Activated CD4-positive, CD25-positive, alpha-beta regulatory T cell treated with anti-CD3 and anti-CD28 coated beads, Interleukin-2, amount 50 U/mL, for 24 hours (primary cell): ENCODE data around the gene ADAM17.
"Not testable (repeated sequence)": the region's sequence is repeated elsewhere in the genome, so short reads cannot be mapped to it uniquely, and the experiment has no call there.

Source experiments
- ATAC-seq, 2 donors: fragments of 150-1000 bp; cut with Tn5 transposase; one replicate each; pipeline ENCODE4 v1.10.0; 2021; ENCODE audit warnings: mild to moderate bottlenecking in 1 of 2, moderate library complexity in 1 of 2

ADAM17 gene

DNA sequence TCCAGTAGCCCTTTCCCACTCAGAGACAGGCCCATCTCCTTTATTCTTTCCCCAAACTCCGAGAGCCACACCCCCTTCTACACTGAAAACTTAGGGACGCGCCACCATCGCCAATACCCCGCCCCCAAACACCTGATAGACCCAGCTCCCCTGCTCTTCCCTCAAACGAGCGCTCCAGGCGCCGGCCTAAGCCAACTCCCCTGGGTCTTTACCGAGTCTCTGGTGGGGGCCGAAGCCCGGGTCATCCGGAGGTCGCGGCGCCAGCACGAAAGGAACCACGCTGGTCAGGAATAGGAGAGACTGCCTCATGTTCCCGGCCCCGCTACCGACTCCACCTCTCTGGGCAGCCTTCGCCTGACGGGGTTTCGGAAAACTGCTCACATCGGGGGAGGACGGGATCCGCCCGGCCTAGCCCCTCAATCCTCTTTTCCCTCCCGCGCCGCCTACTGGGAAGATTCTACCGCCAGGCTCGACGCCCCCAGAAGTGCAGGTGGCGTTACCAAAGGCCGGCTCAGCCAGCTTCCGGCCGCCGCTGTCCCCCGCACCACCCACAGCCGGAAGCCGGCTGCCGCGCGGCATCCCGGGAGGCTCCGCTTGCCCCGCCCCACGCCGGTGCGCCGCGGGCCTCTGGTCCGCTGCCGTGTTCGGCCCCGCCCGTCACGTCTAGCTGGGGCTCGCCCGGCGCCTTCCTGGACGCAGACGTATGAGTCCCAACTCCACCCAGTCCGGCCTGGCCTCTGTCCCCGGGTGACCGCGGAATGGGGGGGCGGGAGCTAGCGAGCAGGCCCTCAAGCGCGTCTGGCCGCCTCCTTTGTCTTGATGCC lies at the start of gene ADAM17:
Gene ADAM17, minus strand, starts transcription at position 534 of the 824 bp plus-strand sequence. Its CDS starts 225 bp downstream, at position 309.
- ATAC-seq = peak; percentile 88 to 91

DNA sequence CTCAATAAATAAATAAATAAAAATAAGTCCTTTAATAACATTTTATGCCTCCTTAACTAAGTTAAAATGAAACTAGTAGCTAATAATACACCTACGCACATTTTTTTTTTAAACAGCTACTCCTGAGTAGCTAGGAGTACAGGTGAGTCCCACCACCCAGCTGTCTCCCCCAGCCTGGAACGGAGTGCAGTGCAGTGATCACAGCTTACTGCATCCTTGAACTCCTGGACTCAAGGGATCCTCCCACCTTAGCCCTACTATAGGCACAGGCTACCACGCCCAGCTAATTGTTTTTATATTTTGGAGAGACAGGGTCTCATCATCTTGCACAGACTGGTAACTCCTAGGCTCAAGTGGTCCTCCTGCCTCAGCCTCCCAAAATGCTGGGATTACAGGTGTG lies 46.8 kb upstream of the ADAM17 start:
- no peak for ATAC-seq

DNA sequence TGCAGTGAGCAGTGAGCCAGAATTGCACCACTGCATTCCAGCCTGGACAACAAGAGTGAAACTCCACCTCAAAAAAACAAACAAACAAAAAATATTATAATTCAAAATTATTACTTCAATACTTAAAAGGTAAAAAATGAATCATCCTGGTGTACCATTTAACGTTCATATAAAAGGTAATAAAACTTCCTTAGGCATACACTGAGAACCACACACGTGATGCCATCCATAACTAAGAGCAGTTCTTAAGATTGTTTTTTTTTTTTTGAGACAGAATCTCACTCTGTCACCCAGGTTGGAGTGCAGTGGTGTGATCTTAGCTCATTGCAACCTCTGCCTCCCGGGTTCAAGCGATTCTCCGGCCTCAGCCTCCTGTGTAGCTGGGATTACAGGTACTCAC lies 45.8 kb upstream of the ADAM17 start:
- no peak for ATAC-seq

DNA sequence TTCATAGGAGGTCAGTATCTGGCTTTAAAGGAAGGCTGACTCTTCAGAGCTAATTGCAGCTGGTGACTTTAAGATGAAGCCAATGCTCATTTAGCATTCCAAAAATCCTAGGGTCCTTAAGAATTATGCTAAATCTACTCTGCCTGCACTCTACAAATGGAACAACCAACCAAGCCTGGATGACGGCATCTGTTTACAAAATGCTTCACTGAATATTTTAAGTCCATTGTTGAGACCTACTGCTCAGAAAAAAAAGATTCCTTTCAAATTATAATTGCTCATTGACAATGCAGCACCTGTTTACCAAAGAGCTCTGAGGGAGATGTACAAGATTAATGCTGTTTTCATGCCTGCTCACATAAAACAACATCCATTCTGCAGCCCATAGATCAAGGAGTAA lies 43.8 kb upstream of the ADAM17 start:
- ATAC-seq = no peak

DNA sequence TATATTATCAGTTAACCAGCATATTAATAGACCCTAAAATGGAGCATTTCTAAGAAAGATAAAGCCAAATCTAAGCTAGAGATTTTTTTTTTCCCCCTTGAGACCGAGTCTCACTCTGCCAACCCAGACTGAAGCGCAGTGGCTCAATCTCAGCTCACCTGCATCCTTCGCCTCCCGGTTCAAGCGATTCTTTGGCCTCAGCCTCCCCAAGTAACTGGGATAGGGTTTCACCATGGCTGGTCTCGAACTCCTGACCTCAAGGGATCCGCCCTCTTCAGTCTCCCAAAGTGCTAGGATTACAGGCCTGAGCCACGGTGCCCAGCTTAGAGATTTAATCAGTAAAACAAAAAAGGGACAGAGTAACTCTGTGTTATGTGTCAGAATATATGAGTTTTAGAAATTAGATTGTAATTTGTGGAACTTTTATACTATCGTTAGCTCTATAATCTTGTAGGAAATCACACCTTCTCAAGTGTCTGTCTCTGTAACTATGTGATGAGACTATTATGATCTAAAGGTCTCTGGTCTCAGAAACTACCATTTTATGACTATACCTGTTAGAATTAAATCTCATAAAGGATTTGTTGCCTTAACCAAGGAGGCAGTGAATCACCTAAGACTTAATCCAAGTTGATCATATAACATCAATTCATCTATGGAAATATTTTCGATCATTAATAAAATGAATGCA lies 41.1 kb upstream of the ADAM17 start:
- ATAC-seq = peak; percentile 39 to 45

DNA sequence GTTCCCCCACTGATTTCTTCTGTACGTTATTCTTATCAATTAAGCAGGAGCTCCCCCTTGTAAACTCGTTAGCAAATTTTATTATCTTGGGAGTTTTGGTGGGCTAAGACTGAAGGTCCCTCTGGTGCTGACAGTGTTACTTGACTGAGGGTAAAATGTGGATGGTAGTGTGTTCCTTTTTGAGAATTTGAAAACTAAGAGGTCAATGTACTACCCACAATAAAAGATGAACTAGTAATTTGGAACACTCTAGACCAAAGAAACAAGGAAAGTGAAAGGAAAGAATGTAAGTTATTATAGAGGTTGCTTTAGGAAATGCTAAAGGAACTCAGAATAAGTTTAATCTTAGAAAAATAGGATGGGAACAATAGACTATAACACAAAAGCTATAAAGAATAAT lies 40.1 kb upstream of the ADAM17 start:
- ATAC-seq = no peak

DNA sequence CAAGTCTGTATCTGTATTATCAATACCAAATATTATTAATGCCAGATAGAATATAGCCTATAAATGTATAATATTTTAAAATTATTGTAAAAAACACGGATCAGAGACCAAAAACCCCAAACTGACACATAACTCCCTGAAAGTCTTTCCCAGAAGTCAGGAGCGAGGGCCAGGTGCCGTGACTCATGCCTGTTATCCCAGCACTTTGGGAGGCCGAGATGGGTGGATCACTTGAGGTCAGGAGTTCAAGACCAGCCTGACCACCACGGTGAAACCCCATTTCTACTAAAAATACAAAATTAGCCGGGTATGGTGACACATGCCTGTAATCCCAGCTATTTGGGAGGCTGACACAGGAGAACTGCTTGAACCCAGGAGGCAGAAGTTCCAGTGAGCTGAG lies 39.6 kb upstream of the ADAM17 start:
- not testable (repeated sequence) for ATAC-seq

DNA sequence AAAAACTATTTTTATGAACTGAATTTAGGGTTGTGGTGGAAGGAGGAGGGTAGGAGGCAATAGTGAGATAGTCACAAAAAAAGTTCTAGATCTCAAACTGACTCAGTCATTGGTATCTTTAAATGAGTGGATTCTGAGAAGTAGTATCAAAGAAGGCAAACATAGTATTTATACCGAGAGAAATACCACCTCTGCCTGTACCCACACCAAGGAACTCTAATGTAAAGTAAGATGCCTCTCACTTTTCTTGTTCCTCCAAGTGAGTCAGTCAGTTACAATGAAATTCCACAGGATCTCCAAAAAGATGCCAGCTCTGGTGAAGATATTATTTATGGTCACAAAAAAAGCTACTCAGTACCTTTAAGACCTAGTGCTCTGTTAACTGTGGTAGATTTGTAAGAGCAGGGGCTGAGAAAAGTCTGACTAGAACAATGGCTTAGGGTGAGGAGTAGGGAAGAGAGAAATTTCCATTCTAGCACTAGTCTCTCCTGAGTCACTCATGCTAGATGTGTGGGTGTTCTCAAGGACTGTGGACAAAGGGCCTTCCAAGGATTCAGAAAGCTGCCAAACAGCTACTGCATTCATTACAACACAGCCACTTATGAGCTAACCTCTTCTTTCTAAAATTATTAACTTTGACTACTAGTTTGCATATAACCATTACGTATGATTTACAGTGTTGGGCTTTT lies 38.9 kb upstream of the ADAM17 start:
- peak; percentile 76 to 78 for ATAC-seq

DNA sequence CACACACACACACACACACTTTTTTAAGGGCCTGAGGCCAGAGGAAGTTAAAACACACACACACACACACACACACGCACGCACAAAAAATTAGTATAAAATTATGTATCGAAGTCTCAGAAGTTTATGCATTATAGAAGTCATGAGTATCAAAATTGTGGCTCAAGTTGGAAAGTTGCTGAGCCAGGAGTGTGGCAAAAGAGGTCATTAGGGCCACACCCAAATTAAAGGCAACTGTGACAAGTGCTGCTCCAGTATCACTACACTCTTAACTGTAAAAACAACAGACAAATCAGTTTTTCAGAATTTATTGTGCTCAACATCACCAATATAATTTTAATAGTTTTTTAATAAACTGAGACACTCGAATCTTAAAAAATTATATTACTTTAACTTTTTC lies 38.3 kb upstream of the ADAM17 start:
- ATAC-seq = peak; percentile 5 to 19

DNA sequence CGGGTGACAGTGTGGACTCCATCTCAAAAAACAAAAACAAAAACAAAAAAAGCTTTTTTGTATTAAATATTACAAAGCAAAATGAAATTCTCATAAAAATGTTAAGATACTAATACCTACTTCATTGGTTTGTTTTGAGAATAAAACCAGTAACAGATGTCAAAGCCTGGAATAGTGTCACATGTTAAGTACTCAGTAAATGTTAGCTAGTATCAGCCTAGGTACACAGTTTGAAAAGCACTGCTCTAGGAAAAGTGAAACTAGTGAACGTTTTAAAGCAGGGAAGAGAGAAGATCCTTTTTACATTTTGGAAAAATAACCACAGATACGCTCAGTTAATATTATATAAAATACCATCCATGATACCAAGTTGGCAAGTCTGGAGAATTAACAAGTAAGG lies 37.1 kb upstream of the ADAM17 start:
- ATAC-seq = no peak

DNA sequence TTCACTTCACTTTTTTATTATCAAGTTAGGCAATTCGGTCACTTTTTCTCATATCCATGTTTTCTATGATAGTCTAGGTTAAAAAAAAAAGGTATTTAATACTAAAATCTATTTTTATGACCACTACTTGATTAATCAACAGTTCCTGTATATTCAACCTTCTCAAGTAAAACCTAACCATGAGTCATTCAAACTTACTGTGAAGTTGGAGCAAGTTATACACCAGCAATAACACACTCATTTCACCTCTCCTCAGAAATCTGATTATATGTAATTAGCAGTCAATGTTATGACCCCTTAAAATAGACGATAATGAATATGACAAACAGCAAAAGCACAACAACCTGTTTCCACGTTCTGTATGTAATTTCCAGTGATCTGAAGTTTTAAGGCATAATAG lies 35.0 kb upstream of the ADAM17 start:
- peak; percentile 70 to 74 for ATAC-seq

DNA sequence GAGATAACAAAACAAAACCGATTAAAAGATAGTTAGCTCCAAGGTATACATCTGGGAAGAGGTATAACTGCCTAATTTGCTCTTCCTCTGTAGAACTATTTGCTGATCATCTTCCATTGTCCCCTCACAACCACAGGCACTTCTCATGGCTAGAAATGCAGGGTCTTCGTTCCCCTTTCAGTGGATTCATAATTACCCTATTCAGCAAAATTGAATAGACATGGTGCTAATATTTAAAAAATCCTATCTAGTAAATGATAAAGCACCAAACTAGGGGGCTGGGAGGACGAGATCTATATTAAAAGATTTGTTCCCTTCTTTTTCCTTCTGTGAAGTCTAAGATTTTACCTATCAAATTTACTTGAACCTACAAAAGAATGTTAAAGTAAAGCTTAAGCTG lies 30.8 kb upstream of the ADAM17 start:
- ATAC-seq = no peak

DNA sequence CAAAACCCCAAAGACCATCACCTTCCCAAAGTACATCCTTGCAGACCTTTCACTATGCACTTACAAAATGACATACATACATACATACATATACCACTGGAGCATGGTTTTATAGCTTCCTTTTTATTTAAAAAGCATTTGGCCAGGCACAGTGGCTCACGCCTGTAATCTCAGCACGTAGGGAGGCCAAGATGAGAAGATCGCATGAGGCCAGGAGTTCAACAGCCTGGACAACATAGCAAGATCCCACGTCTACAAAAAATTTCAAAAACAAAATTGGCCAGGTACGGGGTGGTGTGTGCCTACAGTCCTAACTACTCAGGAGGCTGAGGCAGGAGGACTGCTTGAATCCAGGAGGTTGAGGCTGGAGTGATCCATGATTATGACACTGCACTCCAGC lies 29.9 kb upstream of the ADAM17 start:
- ATAC-seq = no peak

DNA sequence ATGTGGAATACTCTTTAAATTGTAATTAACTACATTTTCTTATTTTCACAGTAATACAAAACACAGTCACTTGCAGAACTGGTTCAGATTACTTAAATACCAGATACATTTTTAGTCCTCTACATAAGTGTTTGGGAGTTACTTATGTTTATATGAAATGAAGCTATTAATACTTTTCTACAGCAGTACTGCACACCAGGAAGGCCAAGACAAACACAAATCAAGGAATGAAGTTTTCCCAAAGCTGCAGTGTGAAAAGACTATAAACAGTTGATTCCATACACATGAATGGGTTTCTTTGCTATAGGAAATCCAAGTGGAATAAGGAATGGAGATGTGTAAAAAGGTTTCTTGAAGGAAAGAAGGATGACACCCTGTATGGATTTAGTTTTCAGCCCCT lies 29.3 kb upstream of the ADAM17 start:
- ATAC-seq = not testable (repeated sequence)

DNA sequence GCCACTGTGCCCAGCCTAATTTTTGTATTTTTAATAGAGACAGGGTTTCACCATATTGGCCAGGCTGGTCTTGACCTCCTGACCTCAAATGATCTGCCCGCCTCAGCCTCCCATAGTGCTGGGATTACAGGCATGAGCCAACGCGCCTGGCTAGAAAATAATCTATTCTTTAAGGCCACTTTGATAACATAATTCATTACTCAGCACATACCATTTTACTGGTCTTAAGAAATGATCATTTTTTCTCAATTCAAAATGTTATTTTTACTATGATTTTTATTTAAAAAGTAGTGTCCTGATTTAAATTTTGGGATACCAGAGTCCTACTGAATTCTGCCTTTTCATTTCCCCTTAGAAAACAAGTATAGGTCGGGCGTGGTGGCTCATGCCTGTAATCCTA lies 27.0 kb upstream of the ADAM17 start:
- no peak for ATAC-seq

DNA sequence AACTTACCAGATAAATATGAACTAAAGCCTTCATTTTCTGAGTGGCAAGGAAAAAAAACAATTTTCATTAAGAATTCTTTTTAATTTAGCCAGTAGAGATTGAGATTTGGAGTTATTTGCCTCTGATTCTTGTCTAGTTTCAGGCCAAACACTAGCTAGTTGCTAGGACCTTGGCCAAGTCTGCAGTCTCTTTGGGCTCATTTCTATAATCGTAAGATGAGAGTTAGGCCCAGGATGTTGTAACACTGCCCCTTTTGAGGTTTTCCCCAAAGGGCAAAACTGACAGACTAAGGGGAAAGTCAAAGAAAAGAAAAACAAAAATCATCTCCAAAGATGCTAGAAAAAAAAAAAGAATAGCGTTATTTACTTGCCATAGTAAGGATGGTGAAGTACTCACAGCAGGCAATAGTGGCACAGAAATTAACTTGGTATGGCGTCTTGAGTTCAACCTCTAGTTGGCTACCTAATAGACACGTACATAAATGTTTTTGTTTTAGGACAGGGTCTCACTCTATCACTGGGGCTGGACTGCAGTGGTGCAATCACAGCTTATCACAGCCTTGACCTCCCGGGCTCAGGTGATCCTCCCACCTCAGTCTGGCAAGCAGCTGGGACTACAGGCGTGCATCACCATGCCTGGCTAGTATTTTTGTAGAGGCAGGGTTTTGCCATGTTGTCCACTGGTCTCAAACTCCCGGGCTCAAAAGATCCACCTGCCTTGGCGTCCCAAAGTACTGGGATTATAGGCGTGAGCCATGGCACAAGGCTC lies 23.0 kb upstream of the ADAM17 start:
- no peak for ATAC-seq

DNA sequence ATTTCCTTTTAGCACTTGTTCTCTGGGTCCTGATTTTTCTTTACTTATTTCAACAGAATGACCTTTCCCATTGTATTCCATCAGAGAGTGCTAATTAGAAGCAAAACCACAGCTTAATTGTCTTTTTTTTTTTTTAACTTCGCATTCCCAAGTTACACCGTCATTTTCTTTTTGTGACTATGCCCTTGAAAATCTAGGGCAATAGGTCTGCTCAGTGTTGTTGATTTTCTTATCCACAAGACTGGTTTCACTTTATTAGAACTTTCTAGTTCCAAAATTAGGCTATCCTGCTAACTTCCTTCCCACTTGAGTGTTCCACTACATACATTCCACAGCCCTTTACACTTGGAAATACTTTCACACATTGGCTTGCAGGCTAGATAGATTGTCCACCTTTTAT lies 18.7 kb upstream of the ADAM17 start:
- no peak for ATAC-seq

DNA sequence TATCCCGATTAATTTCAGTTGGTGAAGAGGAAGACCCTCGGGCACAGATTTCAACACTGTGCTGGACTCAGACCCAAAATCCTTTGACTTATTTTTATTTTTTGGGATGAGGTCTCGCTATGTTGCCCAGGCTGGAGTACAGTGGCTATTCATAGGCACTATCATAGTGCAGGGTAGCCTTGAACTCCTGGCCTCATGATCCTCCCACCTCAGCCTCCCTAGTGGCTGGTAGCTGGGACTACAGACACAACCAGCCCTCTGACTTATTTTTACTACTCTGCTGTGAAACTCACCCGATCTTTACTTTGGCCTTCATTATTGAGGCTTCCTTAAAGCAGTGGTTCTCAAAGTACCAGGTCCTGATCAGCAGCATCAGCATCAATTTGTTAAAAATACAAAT lies 18.2 kb upstream of the ADAM17 start:
- ATAC-seq = peak; percentile 23 to 48

DNA sequence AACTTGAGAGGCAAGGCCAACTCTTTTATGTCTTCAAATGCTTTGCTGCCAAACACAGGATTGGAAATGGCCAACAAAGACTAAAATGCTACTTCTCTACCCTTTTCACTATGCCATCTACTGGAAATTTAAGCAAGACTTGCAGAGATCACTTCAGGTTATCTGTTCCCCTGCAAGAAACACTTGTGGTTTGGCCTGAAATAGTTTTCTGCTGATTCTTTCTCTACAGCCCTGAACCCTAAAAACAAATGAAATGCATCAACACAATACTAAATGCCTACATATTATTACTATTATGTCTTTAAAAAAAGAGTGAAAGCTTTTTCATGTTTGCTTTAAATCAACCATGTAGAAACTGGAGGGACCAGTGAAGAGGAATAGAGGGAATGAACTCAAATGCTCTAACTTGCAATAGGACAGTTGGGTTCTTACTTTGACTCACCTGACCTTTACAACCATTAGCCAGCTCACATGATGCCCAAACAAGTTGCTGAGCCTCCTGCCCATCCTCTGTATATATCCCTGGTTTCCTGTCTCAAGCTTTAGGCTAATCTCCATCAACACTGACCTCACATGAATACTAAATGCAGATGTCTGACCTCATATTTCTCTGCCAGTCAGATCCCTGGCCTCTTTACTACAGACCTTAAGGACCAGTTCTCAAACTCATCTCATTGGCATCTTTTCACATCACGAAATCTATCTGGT lies 17.5 kb upstream of the ADAM17 start:
- no peak for ATAC-seq

DNA sequence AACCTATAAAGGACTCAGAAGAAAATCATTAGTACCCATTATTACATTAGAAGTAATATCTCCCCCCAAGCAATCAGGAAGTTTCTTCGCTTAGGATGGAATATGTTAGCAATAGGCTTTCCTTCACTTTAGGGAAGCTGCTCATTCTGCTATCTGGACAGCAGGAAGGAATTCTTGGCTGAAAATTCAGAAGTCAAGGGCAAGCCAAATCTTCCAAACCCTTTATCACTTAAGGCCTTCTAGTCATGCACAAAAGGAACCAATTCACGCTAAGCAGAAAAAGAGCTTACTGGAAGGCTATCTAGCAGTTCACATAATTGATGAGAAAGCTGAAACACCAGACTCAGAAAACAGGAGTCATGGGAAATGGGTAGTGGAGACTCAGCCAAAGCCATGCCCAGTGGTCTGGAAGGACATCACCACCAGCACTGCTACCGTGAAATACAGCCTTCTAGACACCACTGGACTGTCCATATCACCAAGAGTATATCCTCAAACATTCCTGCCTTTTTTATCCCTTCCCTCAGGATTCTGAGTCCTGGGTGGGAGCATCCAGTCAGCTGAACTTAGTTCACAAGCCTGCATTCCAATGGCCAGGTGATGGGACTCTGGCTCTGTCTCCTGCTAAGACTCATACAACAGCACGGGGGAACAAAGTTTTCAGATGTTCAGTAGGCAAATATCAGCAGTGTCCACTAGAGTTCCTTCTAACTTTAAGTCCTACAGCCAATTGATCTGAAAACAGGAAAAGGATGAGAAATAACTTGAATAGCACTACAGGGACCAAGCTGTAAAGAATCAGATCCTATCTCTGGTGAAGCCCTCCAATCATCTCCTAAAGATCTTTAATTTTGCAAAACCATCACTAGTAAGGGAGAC lies 14.8 kb upstream of the ADAM17 start:
- ATAC-seq = no peak
